GM12878 (cell line): Measurements from ENCODE around the gene MICAL3. TPM values are rescaled to one million over a fixed set of nuclear protein-coding genes. Genes with fewer than 3 reads are reported as not detected.
"Not testable (repeated sequence)": the region's sequence is repeated elsewhere in the genome, so short reads cannot be mapped to it uniquely, and the experiment has no call there.

Experiments used
- ATAC-seq: fragments of 200-7000 bp; cut with Tn5 transposase; 3 replicates; pipeline ENCODE4 v1.9.1; 2020; ENCODE audit warnings: mild to moderate bottlenecking, moderate library complexity
- BruUV-seq: library from RNA; stranded (reverse); fragments of 400-500 nt; replicated peaks from 2 replicates; lab custom pipeline; 2021; lab: Mats Ljungman, UMichigan
- CTCF ChIA-PET: fragments of 300-600 bp; sonication (Branson Sonifier 250); formaldehyde crosslinking; extraction: SDS; loops from one replicate; lab custom pipeline; 2021; ENCODE audit warnings: inconsistent platforms; lab: Yijun Ruan, JAX
- POLR2A ChIA-PET: fragments of 350-600 bp; formaldehyde crosslinking; extraction: SDS; loops from one replicate; lab custom pipeline; 2021; ENCODE audit warnings: inconsistent platforms; lab: Charles Lee
- RAD21 ChIA-PET: fragments of 300-600 bp; sonication (Branson Sonifier 250); formaldehyde crosslinking; loops from one replicate; lab custom pipeline; 2023; ENCODE audit warnings: antibody characterized with exemption; ENCODE audit not compliant: unreplicated experiment; lab: Charles Lee
- SMC1A ChIA-PET: fragments of 300-600 bp; sonication (Branson Sonifier 250); formaldehyde crosslinking; loops from one replicate; lab custom pipeline; 2023; ENCODE audit not compliant: unreplicated experiment, uncharacterized antibody; lab: Charles Lee
- DNase-seq: peaks from one replicate; pipeline ENCODE4 v3.0.0-alpha.2; 2011; ENCODE audit warnings: low read depth, low spot score
- FAIRE-seq: peaks from 3 replicates; lab custom pipeline; 2011; peaks lifted over from hg19 to GRCh38; lab: Jason Lieb, UNC
- H2AFZ ChIP-seq: 2 replicates; pipeline ENCODE4 v1.6.0; 2011; ENCODE audit warnings: low read depth, low read length, control low read depth; ENCODE audit not compliant: control insufficient read depth
- H3K27ac ChIP-seq: 2 replicates; pipeline ENCODE4 v1.5.1; 2011; ENCODE audit warnings: control low read depth; ENCODE audit not compliant: control insufficient read depth, insufficient read depth
- H3K27me3 ChIP-seq, 2 experiments: replicated peaks in 1 of 2; 2 replicates each; pipeline versions ENCODE4 v1.6.0 to v1.6.1; 2011; ENCODE audit warnings: low read length in 1 of 2; ENCODE audit not compliant: control insufficient read depth in 2 of 2, insufficient read depth in 2 of 2
- H3K36me3 ChIP-seq, 2 experiments: 2 replicates each; pipeline ENCODE4 v1.5.1; 2011; ENCODE audit warnings: low read length in 1 of 2; ENCODE audit not compliant: control insufficient read depth in 2 of 2, insufficient read depth in 2 of 2
- H3K4me1 ChIP-seq: 2 replicates; pipeline ENCODE4 v1.6.1; 2011; ENCODE audit warnings: mild to moderate bottlenecking, low read length, moderate library complexity, mixed read lengths; ENCODE audit not compliant: control insufficient read depth, insufficient read depth
- H3K4me2 ChIP-seq: 2 replicates; pipeline ENCODE4 v1.6.0; 2011; ENCODE audit warnings: control low read depth; ENCODE audit not compliant: control insufficient read depth, insufficient read depth
- H3K4me3 ChIP-seq: fragments of 200-600 bp; sonication (generic); 2 replicates; pipeline ENCODE4 v1.5.1; 2016
- H3K79me2 ChIP-seq: 2 replicates; pipeline ENCODE4 v1.6.0; 2011; ENCODE audit warnings: low read length; ENCODE audit not compliant: control insufficient read depth, insufficient read depth
- H3K9ac ChIP-seq: 2 replicates; pipeline ENCODE4 v1.8.0; 2011; ENCODE audit warnings: low read length, control low read depth, mixed read lengths; ENCODE audit not compliant: control insufficient read depth, insufficient read depth
- H3K9me3 ChIP-seq: replicated peaks from 3 replicates; pipeline ENCODE4 v1.5.1; 2011; ENCODE audit warnings: mild to moderate bottlenecking, low read length; ENCODE audit not compliant: control insufficient read depth, insufficient read depth
- H4K20me1 ChIP-seq: 2 replicates; pipeline ENCODE4 v1.6.0; 2011; ENCODE audit not compliant: control insufficient read depth, insufficient read depth
- CBX3 ChIP-seq: fragments of 200-600 bp; sonication (generic); IDR thresholded peaks from 2 replicates; pipeline ENCODE4 v1.6.1; 2016; ENCODE audit warnings: low read depth, borderline replicate concordance
- CREB1 ChIP-seq: IDR thresholded peaks from 2 replicates; pipeline ENCODE4 v1.6.1; 2012; ENCODE audit warnings: low read depth, mild to moderate bottlenecking, inconsistent platforms
- HDGF ChIP-seq: fragments of 450-650 bp; IDR thresholded peaks from 2 replicates; pipeline ENCODE4 v1.6.1; 2016; ENCODE audit warnings: antibody characterized with exemption
- IRF4 ChIP-seq: IDR thresholded peaks from 2 replicates; pipeline ENCODE4 v1.6.1; 2011; ENCODE audit warnings: low read depth, low read length
- NFIC ChIP-seq: IDR thresholded peaks from 2 replicates; pipeline ENCODE4 v1.6.1; 2012; ENCODE audit warnings: low read depth, mild to moderate bottlenecking, inconsistent platforms, low read length, moderate library complexity
- NR2C2 ChIP-seq: IDR thresholded peaks from 2 replicates; pipeline ENCODE4 v1.6.1; 2011; ENCODE audit warnings: borderline replicate concordance, low read depth; ENCODE audit not compliant: control insufficient read depth, insufficient read length
- PAX8 ChIP-seq: fragments of 450-650 bp; IDR thresholded peaks from 2 replicates; pipeline ENCODE4 v1.6.1; 2017; ENCODE audit warnings: mild to moderate bottlenecking, moderate library complexity
- SPI1 ChIP-seq: IDR thresholded peaks from 2 replicates; pipeline ENCODE4 v1.6.1; 2011; ENCODE audit warnings: low read depth, mild to moderate bottlenecking, low read length, moderate library complexity, borderline replicate concordance; ENCODE audit not compliant: insufficient read depth
- ZNF207 ChIP-seq: fragments of 450-650 bp; IDR thresholded peaks from 2 replicates; pipeline ENCODE4 v1.6.1; 2014; ENCODE audit warnings: antibody characterized with exemption, mild to moderate bottlenecking, borderline replicate concordance
- ZZZ3 ChIP-seq: IDR thresholded peaks from 2 replicates; pipeline ENCODE4 v1.6.1; 2011; ENCODE audit warnings: low read depth; ENCODE audit not compliant: control insufficient read depth, insufficient read length
- WGBS: methylation state at CpG from one replicate; pipeline ENCODE4 v1.1.6; 2016; ENCODE audit warnings: low lambda C conversion rate; ENCODE audit not compliant: insufficient replicate concordance, insufficient coverage; ENCODE audit errors: missing lambda C conversion rate; 5-methylcytosine and 5-hydroxymethylcytosine counted together
- in situ Hi-C: fragments of 300-500 bp; cut with MboI; formaldehyde crosslinking; loops from 9 replicates; pipeline ENCODE4 v1.14.3; 2018; ENCODE audit warnings: mixed read lengths
- intact Hi-C: fragments of 100-400 bp; cut with micrococcal nuclease; formaldehyde crosslinking; loops from one replicate; pipeline ENCODE4 v1.14.2; 2022; ENCODE audit not compliant: unreplicated experiment
- polyA plus RNA-seq, 11 experiments: library from polyadenylated mRNA; depleted of rRNA in 4 of 11; unstranded in 6 of 11; stranded (reverse) in 5 of 11; fragments of >200 nt; fragmentation: Nextera tagmentation in 4 of 11; fragmentation: Illumina TruSeq in 1 of 11; extraction: Ambion mirVana in 4 of 11; extraction: Trizol in 1 of 11; gene quantifications; 1 replicate in 1 of 11; 2 replicates in 10 of 11; pipeline versions ENCODE4 v1.2.1 to v1.2.3, GENCODE V29; 2011 to 2016; ENCODE audit warnings: inconsistent platforms in 2 of 11, missing spikeins in 2 of 11, low read depth in 1 of 11
- total RNA-seq, 4 experiments: library from RNA; depleted of rRNA in 3 of 4; stranded (reverse); fragments of >200 nt in 3 of 4; fragmentation: Illumina TruSeq in 1 of 4; extraction: Trizol in 1 of 4; gene quantifications; 2 replicates each; pipeline versions ENCODE4 v1.2.1 to v1.2.3, GENCODE V29; 2013 to 2021

Gene MICAL3
- total and polyA plus RNA-seq, 10 of the 15 experiments (the other 5 are each of a cell fraction or from before 2014, with no cell fraction given): 2.6 to 92.2 (median 24.0) TPM

DNA sequence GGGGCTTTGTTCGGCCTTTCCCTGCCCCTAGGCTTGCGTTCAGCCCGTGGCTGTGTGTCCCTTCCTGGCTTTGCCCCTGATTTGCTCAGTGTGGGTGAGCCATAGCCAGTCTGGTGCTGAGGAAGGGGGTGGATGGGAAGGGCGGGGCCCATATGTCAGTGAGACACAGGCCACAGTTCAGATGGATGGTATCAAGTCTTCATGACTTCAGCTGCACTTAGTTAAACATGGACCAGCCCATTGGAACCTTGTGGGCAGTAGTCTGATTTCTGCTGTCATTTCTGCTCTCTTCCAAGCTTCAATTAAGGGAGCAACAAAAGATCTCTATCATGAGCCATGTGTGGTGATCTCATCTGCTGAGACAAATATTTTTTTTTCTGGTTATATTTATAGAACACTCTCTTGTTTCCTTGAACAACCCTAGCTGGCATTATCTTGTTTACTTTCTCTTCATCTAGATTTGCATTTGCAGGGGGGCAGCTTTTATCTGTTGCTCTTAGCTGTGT, 31.9 kb upstream of the MICAL3 start (continued):
- TF ChIP-seq PAX8 (no peak), ZNF207 (no peak), ZZZ3 (no peak)

- H3K4me3 ChIP-seq: no peak overlapping the region
- no peak for FAIRE-seq
- ChIA-PET POLR2A (interaction anchor here (0.6 to 4.2 kb wide), 7 partner anchors 9 to 60 kb away, joined by 4 to 27 read pairs (median 6); partner anchors contain the start of gene PEX26), RAD21 (interaction anchor here (0.6 to 5.2 kb wide), 11 partner anchors 10 to 224 kb away, joined by 3 to 78 read pairs (median 11); partner anchors contain the start of gene PEX26), CTCF (interaction anchor here (1.0 to 7.6 kb wide), 7 partner anchors 10 to 32 kb away, joined by 3 to 75 read pairs (median 10); partner anchors contain the start of genes MICAL3 and PEX26), SMC1A (interaction anchor here (0.9 to 6.2 kb wide), 12 partner anchors 12 to 258 kb away, joined by 3 to 86 read pairs (median 8); partner anchors contain the start of genes MICAL3 and PEX26)
- peak overlapping the region; percentile 49 for H3K27ac ChIP-seq
- H3K36me3 ChIP-seq: no peaks in the 10 kb centered on the region
- H4K20me1 ChIP-seq: no peaks in the 10 kb centered on the region
- BruUV-seq: no TSS peak
- WGBS: 81% methylated on average over 7 of the region's 7 CpGs
- intact Hi-C loops: no loop called here
- H3K27me3 ChIP-seq: no peaks in the 10 kb centered on the region
- no peaks in the 10 kb centered on the region for H3K79me2 ChIP-seq
- peak overlapping the region; percentile 41; the same call in 1 of the 2 replicates for H2AFZ ChIP-seq
- in situ Hi-C loops: no loop called here
- peaks cover 30% of the 10 kb centered on the region for H3K4me1 ChIP-seq
- H3K9ac ChIP-seq: no peak overlapping the region; the same call in 1 of the 2 replicates
- H3K9me3 ChIP-seq: no peaks in the 10 kb centered on the region
- peak overlapping the region; percentile 70; the same call in 1 of the 2 replicates for H3K4me2 ChIP-seq
- no peak for TF ChIP-seq IRF4
- no peak for TF ChIP-seq CBX3
- TF ChIP-seq CREB1: no peak
- TF ChIP-seq SPI1: no peak
- TF ChIP-seq NFIC: no peak
- no peak for TF ChIP-seq NR2C2
- no peak for TF ChIP-seq HDGF
- ATAC-seq: no peak
- no peak for DNase-seq
These were observed 31.3 kb upstream of the MICAL3 start for GRCh38 chr22:18055619-18056160.

- H3K4me2 ChIP-seq, intact Hi-C loops, in situ Hi-C loops, DNase-seq, H3K9ac ChIP-seq, H3K27me3 ChIP-seq, POLR2A ChIA-PET, H2AFZ ChIP-seq, H3K27ac ChIP-seq, H3K79me2 ChIP-seq, BruUV-seq, H4K20me1 ChIP-seq, H3K4me3 ChIP-seq, ATAC-seq, RAD21 ChIA-PET, H3K9me3 ChIP-seq, FAIRE-seq, H3K36me3 ChIP-seq: not testable (repeated sequence)
- 89% methylated on average over 23 of the region's 49 CpGs for WGBS
- CTCF ChIA-PET: interaction anchor here (7.6 kb wide), 1 partner anchor 23 kb away, joined by 75 read pairs; the partner anchor contains the start of gene PEX26
- SMC1A ChIA-PET: interaction anchor here (1.9 to 6.2 kb wide), 2 partner anchors 15 to 17 kb away, joined by 5 to 67 read pairs; no protein-coding TSS in a partner anchor
- peaks cover 30% of the 10 kb centered on the region for H3K4me1 ChIP-seq
These were observed 29.0 kb upstream of the MICAL3 start for GRCh38 chr22:18053216-18053946.
